Neural progenitor cell (in vitro differentiated cells): ENCODE measurements around the gene NDRG4. TPM values are rescaled to one million over a fixed set of nuclear protein-coding genes. Genes with fewer than 3 reads are reported as not detected.

Experiments
- DNase-seq: peaks from one replicate; pipeline ENCODE4 v3.0.0-alpha.2; 2016; ENCODE audit warnings: low spot score
- H2AFZ ChIP-seq: fragments of 200-600 bp; sonication (generic); replicated peaks from 2 replicates; pipeline ENCODE4 v1.6.1; 2016; ENCODE audit warnings: antibody characterized with exemption
- H3F3A ChIP-seq: fragments of 200-600 bp; sonication (generic); 2 replicates; pipeline ENCODE4 v1.6.1; 2016; ENCODE audit warnings: antibody characterized with exemption, low read depth
- H3K27ac ChIP-seq: fragments of 200-600 bp; sonication (generic); 2 replicates; pipeline ENCODE4 v1.5.1; 2016; ENCODE audit warnings: mild to moderate bottlenecking
- H3K27me3 ChIP-seq: fragments of 200-600 bp; sonication (generic); 2 replicates; pipeline ENCODE4 v1.6.1; 2016; ENCODE audit warnings: mild to moderate bottlenecking, moderate library complexity
- H3K36me3 ChIP-seq: fragments of 200-600 bp; sonication (generic); 2 replicates; pipeline ENCODE4 v1.5.1; 2016
- H3K4me1 ChIP-seq: fragments of 200-600 bp; sonication (generic); 2 replicates; pipeline ENCODE4 v1.6.1; 2016; ENCODE audit warnings: mixed run types
- H3K4me2 ChIP-seq: fragments of 200-600 bp; sonication (generic); 2 replicates; pipeline ENCODE4 v1.6.1; 2016
- H3K4me3 ChIP-seq: fragments of 200-600 bp; sonication (generic); 2 replicates; pipeline ENCODE4 v1.5.1; 2016
- H3K79me2 ChIP-seq: fragments of 200-600 bp; sonication (generic); 2 replicates; pipeline ENCODE4 v1.6.1; 2016; ENCODE audit warnings: low read depth
- H3K9ac ChIP-seq: fragments of 200-600 bp; sonication (generic); 2 replicates; pipeline ENCODE4 v1.6.1; 2016
- H3K9me3 ChIP-seq: fragments of 200-600 bp; sonication (generic); 2 replicates; pipeline ENCODE4 v1.5.1; 2016; ENCODE audit warnings: low read depth
- H4K20me1 ChIP-seq: fragments of 200-600 bp; sonication (generic); 2 replicates; pipeline ENCODE4 v1.6.1; 2016; ENCODE audit warnings: low read depth
- H3K27ac Mint-ChIP-seq: 3 replicates; pipeline ENCODE4 v1.8.0; 2021; ENCODE audit warnings: mixed read lengths
- H3K27me3 Mint-ChIP-seq: 2 replicates; pipeline ENCODE4 v1.8.0; 2022; ENCODE audit warnings: low read depth, mild to moderate bottlenecking, inconsistent platforms, moderate library complexity, mixed read lengths; ENCODE audit not compliant: insufficient read depth
- H3K36me3 Mint-ChIP-seq: 3 replicates; pipeline ENCODE4 v1.8.0; 2021; ENCODE audit warnings: mixed read lengths
- H3K4me1 Mint-ChIP-seq: 3 replicates; pipeline ENCODE4 v1.8.0; 2021; ENCODE audit warnings: mixed read lengths
- H3K4me3 Mint-ChIP-seq: 3 replicates; pipeline ENCODE4 v1.8.0; 2021; ENCODE audit warnings: mild to moderate bottlenecking, moderate library complexity, mixed read lengths
- H3K9me3 Mint-ChIP-seq: 3 replicates; pipeline ENCODE4 v1.8.0; 2020; ENCODE audit warnings: mixed read lengths
- EZH2 ChIP-seq: fragments of 200-600 bp; sonication (generic); IDR thresholded peaks from 2 replicates; pipeline ENCODE4 v1.6.1; 2017; ENCODE audit warnings: antibody characterized with exemption, mild to moderate bottlenecking, moderate library complexity
- EZH2phosphoT487 ChIP-seq: fragments of 200-600 bp; sonication (generic); IDR thresholded peaks from 2 replicates; pipeline ENCODE4 v1.6.1; 2017; ENCODE audit warnings: antibody characterized with exemption
- total RNA-seq: library from RNA; depleted of rRNA; stranded (reverse); fragments of >200 nt; gene quantifications from 2 replicates; pipeline ENCODE4 v1.2.3, GENCODE V29; 2015; ENCODE audit warnings: low replicate concordance
- TF ChIP-seq, protein P1 (sequence below): fragments of 200-600 bp; sonication (generic); IDR thresholded peaks from 2 replicates; pipeline ENCODE4 v1.5.1; 2017; ENCODE audit warnings: antibody characterized with exemption, mild to moderate bottlenecking

The NDRG4 gene
- total RNA-seq, 1 donor from 2014 or later: 14.6 TPM

DNA sequence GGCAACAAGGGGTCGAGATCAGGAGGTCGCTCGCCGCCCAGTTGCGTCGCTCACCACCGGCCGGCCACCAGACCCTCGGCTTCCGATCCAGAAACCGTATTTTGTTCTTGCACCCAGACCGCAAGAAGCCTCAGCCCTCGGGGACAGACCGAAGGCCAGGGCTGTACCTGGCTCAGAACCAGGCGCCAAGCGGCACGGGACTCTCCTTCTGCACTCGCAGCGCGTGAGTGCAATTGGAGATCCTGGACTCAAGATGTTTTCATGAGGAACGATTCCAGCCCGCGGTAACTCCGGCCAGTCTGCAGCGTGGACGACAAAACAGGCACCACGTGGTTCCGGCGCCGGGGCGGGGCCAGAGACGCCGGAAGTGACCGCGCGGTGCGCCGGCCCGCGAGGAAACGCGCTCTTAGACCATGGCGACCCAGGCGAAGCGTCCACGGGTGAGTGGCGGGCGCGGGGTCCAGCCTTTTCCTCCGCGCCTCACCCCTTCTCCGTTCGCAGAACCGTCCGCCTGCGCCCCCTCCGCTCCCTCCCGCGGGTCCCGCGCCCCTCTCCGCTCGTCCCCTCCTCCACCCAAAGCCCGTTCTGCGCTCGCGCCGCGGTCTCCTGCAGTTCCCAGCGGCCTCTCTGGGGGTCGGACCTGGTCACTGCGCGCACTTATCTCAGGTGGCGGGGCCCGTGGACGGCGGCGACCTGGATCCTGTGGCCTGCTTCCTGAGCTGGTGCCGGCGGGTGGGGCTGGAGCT lies 15.4 kb downstream of the NDRG4 start, which contains the start of gene SETD6:
TSS of gene SETD6 (plus strand) at position 393 of the 746 bp plus-strand sequence. CDS start at position 414, 21 bp downstream.
- peaks cover 7% of the 10 kb centered on the region for H3K36me3 ChIP-seq
- H3K9ac ChIP-seq: peak within 1 kb of the TSS; percentile 51
- DNase-seq: peak; percentile 93
- peak within 1 kb of the TSS; percentile 96 for H2AFZ ChIP-seq
- H3K79me2 ChIP-seq: peaks cover 25% of the 10 kb centered on the region
- no peaks in the 10 kb centered on the region for H3K27me3 ChIP-seq
- H3K27ac ChIP-seq: peak within 1 kb of the TSS; percentile 26
- TF ChIP-seq EZH2phosphoT487: no peak
- peak; percentile 35 for TF ChIP-seq EZH2
- TF ChIP-seq, protein P1, sequence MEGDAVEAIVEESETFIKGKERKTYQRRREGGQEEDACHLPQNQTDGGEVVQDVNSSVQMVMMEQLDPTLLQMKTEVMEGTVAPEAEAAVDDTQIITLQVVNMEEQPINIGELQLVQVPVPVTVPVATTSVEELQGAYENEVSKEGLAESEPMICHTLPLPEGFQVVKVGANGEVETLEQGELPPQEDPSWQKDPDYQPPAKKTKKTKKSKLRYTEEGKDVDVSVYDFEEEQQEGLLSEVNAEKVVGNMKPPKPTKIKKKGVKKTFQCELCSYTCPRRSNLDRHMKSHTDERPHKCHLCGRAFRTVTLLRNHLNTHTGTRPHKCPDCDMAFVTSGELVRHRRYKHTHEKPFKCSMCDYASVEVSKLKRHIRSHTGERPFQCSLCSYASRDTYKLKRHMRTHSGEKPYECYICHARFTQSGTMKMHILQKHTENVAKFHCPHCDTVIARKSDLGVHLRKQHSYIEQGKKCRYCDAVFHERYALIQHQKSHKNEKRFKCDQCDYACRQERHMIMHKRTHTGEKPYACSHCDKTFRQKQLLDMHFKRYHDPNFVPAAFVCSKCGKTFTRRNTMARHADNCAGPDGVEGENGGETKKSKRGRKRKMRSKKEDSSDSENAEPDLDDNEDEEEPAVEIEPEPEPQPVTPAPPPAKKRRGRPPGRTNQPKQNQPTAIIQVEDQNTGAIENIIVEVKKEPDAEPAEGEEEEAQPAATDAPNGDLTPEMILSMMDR: peak; percentile 35
- H3K4me3 Mint-ChIP-seq: peak within 1 kb of the TSS; percentile 94
- peaks cover 11% of the 10 kb centered on the region for H3K27me3 Mint-ChIP-seq
- H3K27ac Mint-ChIP-seq: peak within 1 kb of the TSS; percentile 76
- no peaks in the 10 kb centered on the region for H3K9me3 ChIP-seq
- H3K4me3 ChIP-seq: peak within 1 kb of the TSS; percentile 68
- peaks cover 43% of the 10 kb centered on the region for H4K20me1 ChIP-seq
- peaks cover 16% of the 10 kb centered on the region for H3K36me3 Mint-ChIP-seq
- H3K4me1 Mint-ChIP-seq: peaks cover 21% of the 10 kb centered on the region
- peak within 1 kb of the TSS; percentile 82 for H3K4me2 ChIP-seq
- H3F3A ChIP-seq: peaks cover 63% of the 10 kb centered on the region
- H3K4me1 ChIP-seq: peaks cover 15% of the 10 kb centered on the region
- H3K9me3 Mint-ChIP-seq: no peaks in the 10 kb centered on the region

DNA sequence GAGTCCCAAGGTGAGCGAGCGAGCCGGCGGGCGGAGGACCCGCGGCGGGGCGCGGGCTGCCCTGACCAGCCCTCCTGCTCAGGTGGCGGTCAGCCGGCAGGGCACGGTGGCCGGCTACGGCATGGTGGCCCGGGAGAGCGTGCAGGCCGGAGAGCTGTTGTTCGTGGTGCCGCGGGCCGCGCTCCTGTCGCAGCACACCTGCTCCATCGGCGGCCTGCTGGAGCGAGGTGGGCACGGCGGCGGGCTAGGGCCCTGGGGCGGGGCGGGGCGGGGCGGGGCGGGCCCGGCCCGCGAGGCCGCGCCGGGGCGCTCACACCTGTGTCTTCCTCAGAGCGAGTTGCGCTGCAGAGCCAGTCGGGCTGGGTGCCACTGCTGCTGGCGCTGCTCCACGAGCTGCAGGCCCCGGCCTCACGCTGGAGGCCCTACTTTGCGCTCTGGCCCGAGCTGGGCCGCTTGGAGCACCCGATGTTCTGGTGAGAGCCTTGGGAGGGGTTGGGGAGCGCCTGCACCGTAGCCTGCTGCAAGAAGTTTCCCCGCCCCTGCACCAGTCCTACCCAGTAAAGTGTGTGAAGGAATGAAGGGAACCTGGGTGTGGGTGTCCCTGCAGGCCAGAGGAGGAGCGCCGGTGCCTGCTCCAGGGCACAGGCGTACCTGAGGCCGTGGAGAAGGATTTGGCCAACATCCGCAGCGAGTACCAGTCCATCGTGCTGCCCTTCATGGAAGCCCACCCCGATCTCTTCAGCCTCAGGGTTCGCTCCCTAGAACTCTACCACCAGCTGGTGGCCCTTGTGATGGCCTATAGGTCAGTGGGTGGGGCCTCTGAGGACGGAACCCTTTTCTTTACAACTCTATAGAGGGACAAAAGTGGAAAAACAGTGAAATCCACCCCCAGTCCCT lies 16.2 kb downstream of the NDRG4 start:
- Histone ChIP-seq H3K27me3 (no peaks in the 10 kb centered on the region), H4K20me1 (peaks cover 44% of the 10 kb centered on the region), H3K27ac (no peak overlapping the region), H3K36me3 (peaks cover 15% of the 10 kb centered on the region), H3K9ac (peak overlapping the region; percentile 51), H2AFZ (peak overlapping the region; percentile 96), H3K9me3 (no peaks in the 10 kb centered on the region), H3K4me1 (peaks cover 15% of the 10 kb centered on the region), H3K4me2 (peak overlapping the region; percentile 82), H3K4me3 (peak overlapping the region; percentile 68), H3F3A (peaks cover 71% of the 10 kb centered on the region), H3K79me2 (peaks cover 25% of the 10 kb centered on the region)
- Mint-ChIP-seq H3K27ac (no peak overlapping the region), H3K4me1 (peaks cover 18% of the 10 kb centered on the region), H3K36me3 (peaks cover 16% of the 10 kb centered on the region), H3K4me3 (peak overlapping the region; percentile 94), H3K27me3 (peaks cover 11% of the 10 kb centered on the region), H3K9me3 (no peaks in the 10 kb centered on the region)
- TF ChIP-seq EZH2phosphoT487 (no peak), EZH2 (no peak)
- TF ChIP-seq, protein P1: no peak
- peak; percentile 66 for DNase-seq

DNA sequence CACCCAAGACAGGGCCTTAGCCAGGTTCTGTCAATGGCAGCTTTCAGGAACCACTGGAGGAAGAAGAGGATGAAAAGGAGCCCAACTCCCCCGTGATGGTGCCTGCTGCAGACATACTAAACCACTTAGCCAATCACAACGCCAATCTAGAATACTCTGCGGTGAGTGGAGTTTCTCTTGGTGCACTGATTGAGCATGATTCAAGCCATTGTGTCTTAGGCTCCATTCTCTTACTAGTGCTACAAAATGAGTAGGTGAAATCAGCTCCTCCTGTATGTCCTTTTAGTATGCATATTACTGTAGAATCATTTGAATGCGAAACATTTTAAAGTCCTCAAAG lies 16.8 kb downstream of the NDRG4 start:
- peaks cover 25% of the 10 kb centered on the region for H3K79me2 ChIP-seq
- DNase-seq: no peak
- H2AFZ ChIP-seq: no peak overlapping the region
- no peak overlapping the region for H3K4me3 ChIP-seq
- H3F3A ChIP-seq: peaks cover 77% of the 10 kb centered on the region
- H3K4me3 Mint-ChIP-seq: peak overlapping the region; percentile 79
- TF ChIP-seq, protein P1: no peak
- TF ChIP-seq EZH2phosphoT487 (no peak), EZH2 (no peak)
- no peak overlapping the region for H3K27ac ChIP-seq
- H3K36me3 ChIP-seq: peaks cover 18% of the 10 kb centered on the region
- no peaks in the 10 kb centered on the region for H3K27me3 ChIP-seq
- peaks cover 46% of the 10 kb centered on the region for H4K20me1 ChIP-seq
- no peak overlapping the region for H3K27ac Mint-ChIP-seq
- no peak overlapping the region for H3K9ac ChIP-seq
- H3K4me1 ChIP-seq: peaks cover 15% of the 10 kb centered on the region
- H3K4me1 Mint-ChIP-seq: peaks cover 15% of the 10 kb centered on the region
- H3K9me3 Mint-ChIP-seq: no peaks in the 10 kb centered on the region
- no peaks in the 10 kb centered on the region for H3K9me3 ChIP-seq
- peaks cover 18% of the 10 kb centered on the region for H3K36me3 Mint-ChIP-seq
- peaks cover 6% of the 10 kb centered on the region for H3K27me3 Mint-ChIP-seq
- H3K4me2 ChIP-seq: peak overlapping the region; percentile 82
